ENCODE measurements around the gene CTIF. TPM values are rescaled to one million over a fixed set of nuclear protein-coding genes. Genes with fewer than 3 reads are reported as not detected.

Gene CTIF
- polyA plus RNA-seq, 3 donors, result 0.38 to 8.7 (median 1.2) TPM

GRCh38 chr18:48602759-48603390 lies 64.0 kb downstream of the CTIF start:
- H3K36me3 Mint-ChIP-seq, result no peaks in the 10 kb centered on the region
- H3K27me3 Mint-ChIP-seq (ENCODE audit: low read depth in 3 of 3), result peaks cover 0 to 2% (median 0%) of the 10 kb centered on the region in 3 donors
- peaks cover 9% of the 10 kb centered on the region for H3K4me1 Mint-ChIP-seq
- Histone ChIP-seq H3K9ac (ENCODE audit: insufficient read depth, low read length, poor library complexity, severe bottlenecking) (no peak overlapping the region), H3K4me1 (ENCODE audit: control insufficient read depth in 1 of 2, insufficient read depth in 2 of 2, low read length in 2 of 2) (no peaks in the 10 kb centered on the region), H3K36me3 (replicated peaks in 1 of 2; ENCODE audit: control insufficient read depth in 1 of 2, insufficient read depth in 2 of 2, low read length in 2 of 2) (no peaks in the 10 kb centered on the region), H3K27ac (ENCODE audit: low read depth in 1 of 2, low read length in 2 of 2) (no peak overlapping the region), H3K9me3 (replicated peaks in 1 of 2; ENCODE audit: control insufficient read depth in 1 of 2, insufficient read depth in 1 of 2, low read length in 2 of 2) (no peaks in the 10 kb centered on the region), H3K4me2 (replicated peaks; ENCODE audit: extremely low read depth, low read length, poor library complexity, severe bottlenecking) (no peak overlapping the region), H3K4me3 (replicated peaks in 1 of 3; ENCODE audit: low read depth in 2 of 3, low read length in 3 of 3) (no peak overlapping the region), H3K79me2 (ENCODE audit: insufficient read depth, low read length) (no peaks in the 10 kb centered on the region), H2AFZ (ENCODE audit: insufficient read depth, low read depth, low read length, poor library complexity, severe bottlenecking) (no peak overlapping the region), H3K27me3 (ENCODE audit: control insufficient read depth in 2 of 2, insufficient read depth in 2 of 2, low read length in 2 of 2) (no peaks in the 10 kb centered on the region), H4K20me1 (ENCODE audit: insufficient read depth, low read length) (peaks cover 30% of the 10 kb centered on the region)
- no peak for TF ChIP-seq CTCF (IDR thresholded peaks at IDR 0.05)
- no peak overlapping the region for H3K4me3 Mint-ChIP-seq
- DNase-seq, result no peak
- intact Hi-C loops (cut with micrococcal nuclease), result no loop called here
- H3K9me3 Mint-ChIP-seq, result peaks cover 0 to 3% (median 0%) of the 10 kb centered on the region in 7 donors
- H3K27ac Mint-ChIP-seq, result no peak overlapping the region
- 97% methylated on average over 3 of the region's 3 CpGs for WGBS (ENCODE audit: insufficient coverage)

- peak; percentile 10 for TF ChIP-seq CTCF (IDR thresholded peaks at IDR 0.05)
- intact Hi-C loops (cut with micrococcal nuclease), result no loop called here
- Mint-ChIP-seq H3K4me1 (peaks cover 3% of the 10 kb centered on the region), H3K4me3 (no peak overlapping the region), H3K27me3 (ENCODE audit: low read depth in 3 of 3) (peaks cover 0 to 2% (median 1%) of the 10 kb centered on the region in 3 donors), H3K36me3 (no peaks in the 10 kb centered on the region), H3K9me3 (peaks cover 0 to 3% (median 0%) of the 10 kb centered on the region in 7 donors), H3K27ac (no peak overlapping the region)
- Histone ChIP-seq H3K4me3 (replicated peaks in 1 of 3; ENCODE audit: low read depth in 2 of 3, low read length in 3 of 3) (no peak overlapping the region), H2AFZ (ENCODE audit: insufficient read depth, low read depth, low read length, poor library complexity, severe bottlenecking) (no peak overlapping the region), H3K79me2 (ENCODE audit: insufficient read depth, low read length) (no peaks in the 10 kb centered on the region), H3K4me2 (replicated peaks; ENCODE audit: extremely low read depth, low read length, poor library complexity, severe bottlenecking) (no peak overlapping the region), H3K4me1 (ENCODE audit: control insufficient read depth in 1 of 2, insufficient read depth in 2 of 2, low read length in 2 of 2) (no peaks in the 10 kb centered on the region), H3K9ac (ENCODE audit: insufficient read depth, low read length, poor library complexity, severe bottlenecking) (no peak overlapping the region), H3K27ac (ENCODE audit: low read depth in 1 of 2, low read length in 2 of 2) (no peak overlapping the region), H3K9me3 (replicated peaks in 1 of 2; ENCODE audit: control insufficient read depth in 1 of 2, insufficient read depth in 1 of 2, low read length in 2 of 2) (no peaks in the 10 kb centered on the region), H3K27me3 (ENCODE audit: control insufficient read depth in 2 of 2, insufficient read depth in 2 of 2, low read length in 2 of 2) (no peaks in the 10 kb centered on the region), H3K36me3 (replicated peaks in 1 of 2; ENCODE audit: control insufficient read depth in 1 of 2, insufficient read depth in 2 of 2, low read length in 2 of 2) (no peaks in the 10 kb centered on the region), H4K20me1 (ENCODE audit: insufficient read depth, low read length) (peaks cover 35% of the 10 kb centered on the region)
- DNase-seq, result no peak
- WGBS (ENCODE audit: insufficient coverage), result 0% methylated on average over 2 of the region's 3 CpGs
Observed at GRCh38 chr18:48605408-48605845, 66.6 kb downstream of the CTIF start.
